T-helper 2 cell treated with Interferon-gamma antibody and Interleukin-4, amounts not matched to agents 100 ng/mL and 5 ng/mL, for 36 hours (primary cell): ENCODE results near the gene ZDHHC11B. TPM values are rescaled to one million over a fixed set of nuclear protein-coding genes. Genes with fewer than 3 reads are reported as not detected.
"Not testable (repeated sequence)": the region's sequence is repeated elsewhere in the genome, so short reads cannot be mapped to it uniquely, and the experiment has no call there.

Experiments
- intact Hi-C: fragments of 100-400 bp; cut with micrococcal nuclease; formaldehyde crosslinking; loops from one replicate; pipeline ENCODE4 v1.15.1; 2023
- total RNA-seq: library from RNA; stranded (reverse); gene quantifications from 2 replicates; pipeline ENCODE4 v1.2.3, GENCODE V29; 2022

ZDHHC11B gene
- total RNA-seq, result 0.07 and 0.09 TPM in 2 replicates

- intact Hi-C loops, result loop anchor here (5.0 kb wide), 1 partner anchor 328 kb away; the partner anchor contains the start of gene SLC12A7
These were observed at the start of gene ZDHHC11B for GRCh38 chr5:784428-785177. ZDHHC11B (minus strand) TSS chr5:784729; CDS start chr5:766919, 17,810 bp downstream.

- intact Hi-C loops, result not testable (repeated sequence)
These were observed 49.5 kb upstream of the ZDHHC11B start for GRCh38 chr5:834013-834412.

- intact Hi-C loops, result not testable (repeated sequence)
These were observed 43.7 kb upstream of the ZDHHC11B start for GRCh38 chr5:828194-828593.

GRCh38 chr5:825544-825943, 41.0 kb upstream of the ZDHHC11B start:
- intact Hi-C loops, result not testable (repeated sequence)

GRCh38 chr5:821504-821903, 37.0 kb upstream of the ZDHHC11B start:
- intact Hi-C loops, result no loop called here

GRCh38 chr5:820245-820644, 35.7 kb upstream of the ZDHHC11B start:
- intact Hi-C loops, result no loop called here

GRCh38 chr5:819078-819477, 34.5 kb upstream of the ZDHHC11B start:
- intact Hi-C loops, result no loop called here

- intact Hi-C loops, result no loop called here
These were observed 31.6 kb upstream of the ZDHHC11B start for GRCh38 chr5:816176-816575.

- intact Hi-C loops, result no loop called here
These were observed 30.9 kb upstream of the ZDHHC11B start for GRCh38 chr5:815449-815848.

- intact Hi-C loops, result not testable (repeated sequence)
These were observed 29.0 kb upstream of the ZDHHC11B start for GRCh38 chr5:813575-813974.

- intact Hi-C loops, result not testable (repeated sequence)
These were observed 26.9 kb upstream of the ZDHHC11B start for GRCh38 chr5:811384-811783.

GRCh38 chr5:807719-808514, 23.4 kb upstream of the ZDHHC11B start:
- intact Hi-C loops, result not testable (repeated sequence)

GRCh38 chr5:801472-801871, 16.9 kb upstream of the ZDHHC11B start:
- intact Hi-C loops, result no loop called here

GRCh38 chr5:801055-801454, 16.5 kb upstream of the ZDHHC11B start:
- intact Hi-C loops, result not testable (repeated sequence)

GRCh38 chr5:798505-799138, 14.1 kb upstream of the ZDHHC11B start:
- intact Hi-C loops, result not testable (repeated sequence)

- intact Hi-C loops, result not testable (repeated sequence)
These were observed 13.5 kb upstream of the ZDHHC11B start for GRCh38 chr5:797986-798385.

GRCh38 chr5:795873-796272, 11.3 kb upstream of the ZDHHC11B start:
- intact Hi-C loops, result not testable (repeated sequence)

GRCh38 chr5:794948-795347, 10.4 kb upstream of the ZDHHC11B start:
- intact Hi-C loops, result not testable (repeated sequence)

- intact Hi-C loops, result not testable (repeated sequence)
These were observed 4.2 kb upstream of the ZDHHC11B start for GRCh38 chr5:788703-789102.

GRCh38 chr5:787857-788233, 3.3 kb upstream of the ZDHHC11B start:
- intact Hi-C loops, result not testable (repeated sequence)

- intact Hi-C loops, result not testable (repeated sequence)
These were observed 2.8 kb upstream of the ZDHHC11B start for GRCh38 chr5:787224-787856.
